Measurements from ENCODE around the gene ARHGEF10L.

The ARHGEF10L gene

GRCh38 chr1:17700945-17701810 lies 161.7 kb downstream of the ARHGEF10L start:
- FAIRE-seq (no peak), DNase-seq (ENCODE audit: low spot score) (no peak)

GRCh38 chr1:17704176-17704575 lies 164.7 kb downstream of the ARHGEF10L start:
- FAIRE-seq: no peak
- DNase-seq (ENCODE audit: low spot score): no peak

GRCh38 chr1:17706445-17706844 lies 166.9 kb downstream of the ARHGEF10L start:
- FAIRE-seq (no peak), DNase-seq (ENCODE audit: low spot score) (no peak)

GRCh38 chr1:17709981-17710380 lies 170.5 kb downstream of the ARHGEF10L start:
- FAIRE-seq (no peak), DNase-seq (ENCODE audit: low spot score) (no peak)

- no peak for FAIRE-seq
Observed at GRCh38 chr1:17710889-17711576, 171.5 kb downstream of the ARHGEF10L start.

GRCh38 chr1:17711577-17711910 lies 172.0 kb downstream of the ARHGEF10L start:
- FAIRE-seq: no peak
- DNase-seq (ENCODE audit: low spot score): no peak

More at GRCh38 chr1:17710889-17711576, 171.5 kb downstream of the ARHGEF10L start:
- DNase-seq (ENCODE audit: low spot score): no peak

- FAIRE-seq: no peak
- DNase-seq (ENCODE audit: low spot score): no peak
Observed at GRCh38 chr1:17711941-17712340, 172.4 kb downstream of the ARHGEF10L start.

GRCh38 chr1:17713993-17714392 lies 174.5 kb downstream of the ARHGEF10L start:
- FAIRE-seq (no peak), DNase-seq (ENCODE audit: low spot score) (no peak)

GRCh38 chr1:17717594-17718535 lies 178.4 kb downstream of the ARHGEF10L start:
- FAIRE-seq (no peak), DNase-seq (ENCODE audit: low spot score) (no peak)

GRCh38 chr1:17719874-17720273 lies 180.4 kb downstream of the ARHGEF10L start:
- no peak for FAIRE-seq

GRCh38 chr1:17721444-17721843 lies 181.9 kb downstream of the ARHGEF10L start:
- FAIRE-seq (no peak), DNase-seq (ENCODE audit: low spot score) (no peak)

More at GRCh38 chr1:17719874-17720273, 180.4 kb downstream of the ARHGEF10L start:
- no peak for DNase-seq (ENCODE audit: low spot score)

- no peak for DNase-seq (ENCODE audit: low spot score)
- no peak for FAIRE-seq
Observed at GRCh38 chr1:17723684-17724083, 184.2 kb downstream of the ARHGEF10L start.

GRCh38 chr1:17724150-17724549 lies 184.7 kb downstream of the ARHGEF10L start:
- DNase-seq (ENCODE audit: low spot score): no peak
- FAIRE-seq: no peak

- DNase-seq (ENCODE audit: low spot score) (no peak), FAIRE-seq (no peak)
Observed at GRCh38 chr1:17725084-17725719, 185.7 kb downstream of the ARHGEF10L start.

GRCh38 chr1:17725811-17726582 lies 186.5 kb downstream of the ARHGEF10L start:
- FAIRE-seq (no peak), DNase-seq (ENCODE audit: low spot score) (no peak)

GRCh38 chr1:17728123-17728712 lies 188.7 kb downstream of the ARHGEF10L start:
- DNase-seq (ENCODE audit: low spot score) (no peak), FAIRE-seq (no peak)

GRCh38 chr1:17729248-17729647 lies 189.8 kb downstream of the ARHGEF10L start:
- no peak for DNase-seq (ENCODE audit: low spot score)
- no peak for FAIRE-seq

- FAIRE-seq (no peak), DNase-seq (ENCODE audit: low spot score) (no peak)
Observed at GRCh38 chr1:17729909-17730308, 190.4 kb downstream of the ARHGEF10L start.

- DNase-seq (ENCODE audit: low spot score): no peak
- FAIRE-seq: no peak
Observed at GRCh38 chr1:17731460-17731859, 192.0 kb downstream of the ARHGEF10L start.

GRCh38 chr1:17732475-17732874 lies 193.0 kb downstream of the ARHGEF10L start:
- FAIRE-seq: no peak
- peak; percentile 51 for DNase-seq (ENCODE audit: low spot score)

Data from urothelium cell line (cell line).